Activated T-helper 2 cell treated with anti-CD3 and anti-CD28 coated beads, Interferon-gamma antibody, Interleukin-2, Interleukin-4, amounts not matched to agents 10 μg/mL and 5 μg/mL and 100 μg/mL, durations not matched to agents 14 hours and 24 hours and 36 hours (primary cell): ENCODE results near the gene TGFB1I1. TPM values are rescaled to one million over a fixed set of nuclear protein-coding genes. Genes with fewer than 3 reads are reported as not detected.
"Not testable (repeated sequence)": the region's sequence is repeated elsewhere in the genome, so short reads cannot be mapped to it uniquely, and the experiment has no call there.

Experiments used
- DNase-seq: peaks from one replicate; pipeline ENCODE4 v3.0.0; 2021; ENCODE audit warnings: low spot score
- H3K27ac Mint-ChIP-seq: one replicate; pipeline ENCODE4 v1.8.0; 2021; ENCODE audit warnings: mixed read lengths
- H3K27me3 Mint-ChIP-seq: one replicate; pipeline ENCODE4 v1.8.0; 2021; ENCODE audit warnings: low read depth, mixed read lengths
- H3K36me3 Mint-ChIP-seq: one replicate; pipeline ENCODE4 v1.8.0; 2021; ENCODE audit warnings: low read depth, mixed read lengths
- H3K4me1 Mint-ChIP-seq: one replicate; pipeline ENCODE4 v1.8.0; 2021; ENCODE audit warnings: low read depth, mixed read lengths
- H3K4me3 Mint-ChIP-seq: one replicate; pipeline ENCODE4 v1.8.0; 2021; ENCODE audit warnings: low read depth, mild to moderate bottlenecking, moderate library complexity, mixed read lengths
- H3K9me3 Mint-ChIP-seq: one replicate; pipeline ENCODE4 v1.8.0; 2021; ENCODE audit warnings: mixed read lengths
- intact Hi-C: fragments of 100-400 bp; cut with micrococcal nuclease; formaldehyde crosslinking; loops from one replicate; pipeline ENCODE4 v1.15.1; 2023
- total RNA-seq: library from RNA; stranded (reverse); gene quantifications from 2 replicates; pipeline ENCODE4 v1.2.3, GENCODE V29; 2022

The TGFB1I1 gene
- total RNA-seq, 1 donor from 2014 or later = 1.7 TPM

- Mint-ChIP-seq H3K36me3 (peaks cover 36% of the 10 kb centered on the region), H3K4me1 (peaks cover 25% of the 10 kb centered on the region), H3K4me3 (no peak overlapping the region), H3K9me3 (no peaks in the 10 kb centered on the region), H3K27ac (no peak overlapping the region), H3K27me3 (no peaks in the 10 kb centered on the region)
- DNase-seq = no peak
- intact Hi-C loops = no loop called here
Measured at GRCh38 chr16:31504159-31504558, 32.2 kb downstream of the TGFB1I1 start.

DNA sequence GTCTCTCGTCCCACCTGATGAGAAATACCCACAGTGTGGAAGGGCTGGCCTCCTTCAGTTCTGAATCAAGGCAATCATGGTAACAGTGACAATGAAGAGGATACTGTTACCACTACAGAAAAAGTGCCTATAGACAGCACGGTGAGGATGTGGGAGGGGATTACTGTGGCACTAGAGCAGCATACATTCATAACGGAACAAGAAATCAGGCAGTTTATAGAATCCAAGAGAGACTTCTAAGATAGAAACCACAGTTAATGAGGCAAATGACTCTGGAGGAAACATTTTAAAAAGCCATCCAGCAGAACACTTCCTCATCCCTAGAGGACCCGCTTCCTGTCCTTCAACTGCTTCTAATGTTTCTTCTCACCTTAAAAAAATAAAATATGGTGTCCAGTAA lies 33.5 kb downstream of the TGFB1I1 start:
- Mint-ChIP-seq H3K27me3 (no peaks in the 10 kb centered on the region), H3K4me1 (peaks cover 30% of the 10 kb centered on the region), H3K4me3 (no peak overlapping the region), H3K9me3 (no peaks in the 10 kb centered on the region), H3K27ac (peak overlapping the region; percentile 82), H3K36me3 (peaks cover 32% of the 10 kb centered on the region)
- intact Hi-C loops = loop anchor here (5.0 kb wide), 1 partner anchor 192 kb away; no protein-coding TSS in a partner anchor
- DNase-seq = no peak

DNA sequence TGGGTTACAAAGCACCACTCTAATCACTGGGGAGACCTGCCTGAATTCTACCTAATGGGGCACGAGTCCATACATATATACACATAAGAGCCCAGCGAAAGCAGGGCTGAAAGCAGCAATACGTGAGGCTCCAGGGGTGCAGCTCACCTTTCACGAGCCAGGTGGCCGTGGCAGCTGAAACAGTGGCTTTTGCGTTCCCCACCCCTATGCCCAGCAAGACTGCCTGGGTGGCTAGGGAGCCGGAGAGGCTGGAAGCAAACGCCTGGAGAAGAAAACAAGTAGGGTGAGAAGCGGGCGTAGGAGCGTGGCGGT lies 35.6 kb downstream of the TGFB1I1 start:
- Mint-ChIP-seq H3K27me3 (no peaks in the 10 kb centered on the region), H3K4me3 (peak overlapping the region; percentile 94), H3K27ac (peak overlapping the region; percentile 87), H3K36me3 (peaks cover 29% of the 10 kb centered on the region), H3K4me1 (peaks cover 30% of the 10 kb centered on the region), H3K9me3 (no peaks in the 10 kb centered on the region)
- DNase-seq = no peak
- intact Hi-C loops = loop anchor here (5.0 kb wide), 1 partner anchor 190 kb away; no protein-coding TSS in a partner anchor

- peaks cover 29% of the 10 kb centered on the region for H3K36me3 Mint-ChIP-seq
- peak within 1 kb of the TSS; percentile 94 for H3K4me3 Mint-ChIP-seq
- peak; percentile 80 for DNase-seq
- no peaks in the 10 kb centered on the region for H3K9me3 Mint-ChIP-seq
- no peaks in the 10 kb centered on the region for H3K27me3 Mint-ChIP-seq
- intact Hi-C loops = loop anchor here (1.0 to 5.0 kb wide), 4 partner anchors 49 to 361 kb away; partner anchors contain the start of gene ARMC5
- peaks cover 30% of the 10 kb centered on the region for H3K4me1 Mint-ChIP-seq
- H3K27ac Mint-ChIP-seq = peak within 1 kb of the TSS; percentile 91
Measured at GRCh38 chr16:31507929-31508705, 36.2 kb downstream of the TGFB1I1 start, which contains the start of gene RUSF1. RUSF1 (minus strand) TSS chr16:31508391; CDS start chr16:31508373, 18 bp downstream.

DNA sequence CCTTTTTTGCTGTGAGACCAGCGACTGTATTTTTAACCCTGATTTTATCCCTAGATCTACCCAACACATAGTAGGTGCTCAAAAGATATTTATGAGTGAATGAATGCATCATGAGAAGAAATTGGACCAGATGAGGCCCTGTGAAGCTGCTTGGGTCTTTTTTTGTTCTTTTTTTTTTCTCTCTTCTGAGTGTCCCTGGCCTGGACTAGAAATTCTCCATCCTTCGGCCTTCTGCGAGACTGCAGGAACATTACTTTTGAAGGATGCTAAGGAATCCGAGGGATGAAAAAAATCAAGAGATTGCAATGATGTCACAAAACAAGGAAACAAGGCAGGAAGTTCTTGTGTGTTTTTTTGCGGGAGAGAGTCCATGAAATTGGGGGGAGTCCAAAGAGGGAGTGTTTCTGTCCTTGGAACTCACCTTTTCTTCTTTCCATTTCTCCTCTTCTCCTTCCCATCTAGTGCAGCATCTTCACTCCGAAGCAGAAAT lies 36.8 kb downstream of the TGFB1I1 start:
- peaks cover 29% of the 10 kb centered on the region for H3K36me3 Mint-ChIP-seq
- H3K4me3 Mint-ChIP-seq = peak overlapping the region; percentile 94
- peak overlapping the region; percentile 91 for H3K27ac Mint-ChIP-seq
- H3K9me3 Mint-ChIP-seq = no peaks in the 10 kb centered on the region
- no peaks in the 10 kb centered on the region for H3K27me3 Mint-ChIP-seq
- no peak for DNase-seq
- intact Hi-C loops = loop anchor here (1.0 to 5.0 kb wide), 4 partner anchors 49 to 360 kb away; partner anchors contain the start of gene ARMC5
- H3K4me1 Mint-ChIP-seq = peaks cover 30% of the 10 kb centered on the region

DNA sequence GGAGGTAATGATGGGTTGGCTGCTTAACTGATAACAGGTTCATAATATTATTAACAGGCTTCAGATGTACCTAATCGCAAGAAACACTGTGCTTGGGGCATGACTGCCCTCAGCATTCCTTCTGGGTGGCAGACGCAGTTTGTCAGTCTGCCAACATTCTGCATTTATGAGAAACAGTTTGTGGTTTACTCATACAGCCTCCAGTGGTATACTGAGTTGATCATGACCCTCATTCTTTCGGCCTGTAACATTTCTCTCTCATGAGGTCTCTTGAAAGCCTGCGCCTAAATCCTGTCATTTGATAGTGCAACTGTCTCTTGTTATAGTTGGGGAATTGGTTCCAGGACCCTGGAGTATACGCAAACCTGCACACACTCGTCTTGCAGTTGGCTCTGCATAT lies 41.2 kb downstream of the TGFB1I1 start:
- Mint-ChIP-seq H3K4me1 (peaks cover 12% of the 10 kb centered on the region), H3K9me3 (peaks cover 9% of the 10 kb centered on the region), H3K27ac (no peak overlapping the region), H3K27me3 (no peaks in the 10 kb centered on the region), H3K36me3 (peaks cover 9% of the 10 kb centered on the region), H3K4me3 (no peak overlapping the region)
- DNase-seq = no peak
- intact Hi-C loops = no loop called here

- H3K27me3 Mint-ChIP-seq = no peaks in the 10 kb centered on the region
- intact Hi-C loops = no loop called here
- H3K27ac Mint-ChIP-seq = no peak overlapping the region
- peaks cover 4% of the 10 kb centered on the region for H3K36me3 Mint-ChIP-seq
- H3K4me1 Mint-ChIP-seq = peaks cover 11% of the 10 kb centered on the region
- no peak overlapping the region for H3K4me3 Mint-ChIP-seq
- H3K9me3 Mint-ChIP-seq = peaks cover 9% of the 10 kb centered on the region
- no peak for DNase-seq
Measured at GRCh38 chr16:31513884-31514283, 41.9 kb downstream of the TGFB1I1 start.

DNA sequence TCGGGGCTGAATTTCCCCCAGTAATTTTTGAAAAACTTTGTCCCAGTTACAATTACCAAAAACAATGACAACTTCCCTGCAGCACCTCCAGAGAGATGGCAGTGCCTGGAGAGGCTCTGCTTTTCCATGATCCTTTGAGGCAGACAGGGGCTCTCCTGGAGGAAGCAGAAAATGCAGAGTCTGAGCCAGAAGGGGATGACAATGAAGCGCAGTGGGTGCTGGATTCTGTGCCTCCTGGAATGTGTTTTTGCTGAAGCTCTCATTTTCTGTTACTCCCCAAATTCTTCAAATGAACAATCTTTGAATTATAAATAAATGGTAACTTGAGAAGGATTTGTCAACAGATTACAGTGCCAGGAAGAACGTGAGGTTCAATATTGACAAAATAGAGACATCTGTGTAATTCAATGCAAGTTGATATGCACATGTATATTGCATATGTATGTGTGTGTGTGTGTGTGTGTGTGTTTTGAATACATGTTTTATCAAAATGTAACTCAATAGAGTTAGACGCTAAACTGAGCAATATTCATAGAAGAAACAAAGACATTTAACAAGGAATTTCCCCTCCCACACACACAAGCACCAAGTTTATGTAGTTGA lies 45.9 kb downstream of the TGFB1I1 start:
- Mint-ChIP-seq H3K27ac (no peak overlapping the region), H3K36me3 (no peaks in the 10 kb centered on the region), H3K4me1 (peaks cover 3% of the 10 kb centered on the region), H3K27me3 (no peaks in the 10 kb centered on the region), H3K4me3 (no peak overlapping the region), H3K9me3 (peaks cover 9% of the 10 kb centered on the region)
- no peak for DNase-seq
- intact Hi-C loops = no loop called here

- DNase-seq = no peak
- Mint-ChIP-seq H3K27me3 (no peaks in the 10 kb centered on the region), H3K36me3 (no peaks in the 10 kb centered on the region), H3K4me1 (peaks cover 3% of the 10 kb centered on the region), H3K9me3 (peaks cover 9% of the 10 kb centered on the region), H3K4me3 (no peak overlapping the region), H3K27ac (no peak overlapping the region)
- intact Hi-C loops = no loop called here
Measured at GRCh38 chr16:31519759-31520431, 47.9 kb downstream of the TGFB1I1 start.

GRCh38 chr16:31521368-31521767 lies 49.4 kb downstream of the TGFB1I1 start:
- intact Hi-C loops = no loop called here
- no peak overlapping the region for H3K4me3 Mint-ChIP-seq
- peaks cover 3% of the 10 kb centered on the region for H3K27me3 Mint-ChIP-seq
- no peaks in the 10 kb centered on the region for H3K36me3 Mint-ChIP-seq
- peaks cover 3% of the 10 kb centered on the region for H3K4me1 Mint-ChIP-seq
- no peak for DNase-seq
- no peak overlapping the region for H3K27ac Mint-ChIP-seq
- H3K9me3 Mint-ChIP-seq = peaks cover 9% of the 10 kb centered on the region

DNA sequence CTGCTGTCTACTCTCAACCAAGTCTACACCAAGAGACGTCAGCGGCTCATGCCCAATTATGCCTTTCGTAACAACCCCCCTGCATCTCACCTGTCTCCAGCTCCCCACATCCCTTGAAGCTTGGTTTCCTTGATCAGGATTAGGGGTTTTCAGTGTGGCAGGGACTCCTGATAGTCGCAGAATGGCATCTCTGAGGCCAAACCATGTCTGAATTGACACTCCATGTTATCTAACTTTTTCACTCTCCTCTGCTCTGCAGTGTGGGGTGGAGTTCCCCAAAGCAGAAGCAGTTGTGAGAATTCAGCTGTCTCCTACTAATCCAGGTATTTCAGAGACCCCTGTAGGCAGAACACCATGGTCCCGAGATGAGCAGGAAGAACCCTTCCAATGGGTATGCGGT lies 50.1 kb downstream of the TGFB1I1 start:
- no peak for DNase-seq
- peaks cover 3% of the 10 kb centered on the region for H3K27me3 Mint-ChIP-seq

DNA sequence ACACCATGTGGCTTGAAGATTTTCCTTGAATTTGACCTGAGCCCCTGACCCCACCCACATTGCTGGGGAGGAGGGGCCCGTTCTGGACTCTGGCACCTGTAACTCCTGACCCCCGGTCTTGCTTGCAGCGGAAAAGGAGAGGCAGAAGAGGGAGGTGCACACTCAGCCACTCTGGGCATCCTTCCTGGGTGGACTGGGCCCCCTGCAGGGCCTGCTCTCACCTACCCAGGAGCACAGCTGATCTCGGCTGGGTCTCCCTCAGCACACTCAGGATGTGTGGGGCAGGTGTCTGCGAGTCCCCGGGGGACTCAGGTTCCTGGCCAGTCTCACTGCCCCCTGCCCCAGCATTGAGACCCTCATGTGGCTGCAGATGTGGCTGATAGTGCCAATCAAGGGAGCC lies 51.8 kb downstream of the TGFB1I1 start:
- DNase-seq, H3K9me3 Mint-ChIP-seq, H3K36me3 Mint-ChIP-seq, H3K4me3 Mint-ChIP-seq, intact Hi-C loops, H3K4me1 Mint-ChIP-seq, H3K27ac Mint-ChIP-seq: not testable (repeated sequence)
- H3K27me3 Mint-ChIP-seq = peaks cover 10% of the 10 kb centered on the region

More for the DNA sequence above, 50.1 kb downstream of the TGFB1I1 start:
- Mint-ChIP-seq H3K9me3 (peaks cover 9% of the 10 kb centered on the region), H3K4me1 (peaks cover 3% of the 10 kb centered on the region), H3K27ac (no peak overlapping the region), H3K4me3 (no peak overlapping the region), H3K36me3 (no peaks in the 10 kb centered on the region)
- intact Hi-C loops = no loop called here
